Kidney epithelial cell (primary cell): Measurements from ENCODE around the gene SLC1A5. TPM values are rescaled to one million over a fixed set of nuclear protein-coding genes. Genes with fewer than 3 reads are reported as not detected.

ENCODE experiments used
- DNase-seq: peaks from one replicate; pipeline ENCODE4 v3.0.0-alpha.2; 2010; ENCODE audit warnings: low read depth
- H3K27me3 ChIP-seq: 2 replicates; pipeline ENCODE4 v1.6.0; 2011; ENCODE audit warnings: low read length; ENCODE audit not compliant: control insufficient read depth, insufficient read depth
- H3K36me3 ChIP-seq: 2 replicates; pipeline ENCODE4 v1.5.1; 2011; ENCODE audit warnings: low read length; ENCODE audit not compliant: control insufficient read depth, insufficient read depth
- H3K4me3 ChIP-seq: 2 replicates; pipeline ENCODE4 v1.5.1; 2011; ENCODE audit warnings: low read depth, mild to moderate bottlenecking, control low read depth, low read length
- CTCF ChIP-seq: IDR thresholded peaks from 2 replicates; pipeline ENCODE4 v1.5.1; 2011; ENCODE audit warnings: mild to moderate bottlenecking, moderate library complexity, low read length, control low read depth, inconsistent platforms; ENCODE audit not compliant: insufficient read depth, poor library complexity, severe bottlenecking
- total RNA-seq: library from RNA; depleted of rRNA; stranded (reverse); fragments of >200 nt; gene quantifications from 2 replicates; pipeline ENCODE4 v1.2.3, GENCODE V29; 2015

Gene SLC1A5
- total RNA-seq = 192 and 213 TPM in 2 replicates

- DNase-seq = peak; percentile 70
- Histone ChIP-seq H3K4me3 (peak within 1 kb of the TSS; percentile 72), H3K27me3 (no peaks in the 10 kb centered on the region), H3K36me3 (no peaks in the 10 kb centered on the region)
- TF ChIP-seq CTCF = no peak
Observed at GRCh38 chr19:46788262-46788967, at the start of gene SLC1A5. SLC1A5 (minus strand) TSS chr19:46788594; CDS start chr19:46787965, 629 bp downstream.

- Histone ChIP-seq H3K27me3 (no peaks in the 10 kb centered on the region), H3K4me3 (no peak overlapping the region), H3K36me3 (peaks cover 3% of the 10 kb centered on the region)
- no peak for TF ChIP-seq CTCF
- no peak for DNase-seq
Observed at GRCh38 chr19:46838160-46838559, 49.8 kb upstream of the SLC1A5 start.

- Histone ChIP-seq H3K27me3 (no peaks in the 10 kb centered on the region), H3K4me3 (no peak overlapping the region), H3K36me3 (peaks cover 3% of the 10 kb centered on the region)
- DNase-seq = no peak
- TF ChIP-seq CTCF = no peak
Observed at GRCh38 chr19:46834984-46835383, 46.6 kb upstream of the SLC1A5 start.

GRCh38 chr19:46834121-46834520 lies 45.7 kb upstream of the SLC1A5 start:
- no peak overlapping the region for H3K4me3 ChIP-seq
- TF ChIP-seq CTCF = no peak
- DNase-seq = no peak
- H3K36me3 ChIP-seq = peaks cover 1% of the 10 kb centered on the region
- H3K27me3 ChIP-seq = no peaks in the 10 kb centered on the region

- Histone ChIP-seq H3K27me3 (no peaks in the 10 kb centered on the region), H3K36me3 (no peaks in the 10 kb centered on the region), H3K4me3 (no peak overlapping the region)
- DNase-seq = no peak
- TF ChIP-seq CTCF = no peak
Observed at GRCh38 chr19:46830864-46831263, 42.5 kb upstream of the SLC1A5 start.

- H3K36me3 ChIP-seq = no peaks in the 10 kb centered on the region
- no peaks in the 10 kb centered on the region for H3K27me3 ChIP-seq
- no peak for TF ChIP-seq CTCF
- no peak for DNase-seq
- H3K4me3 ChIP-seq = no peak overlapping the region
Observed at GRCh38 chr19:46828484-46828883, 40.1 kb upstream of the SLC1A5 start.
